IMR-90 (cell line): ENCODE measurements around the gene NTMT2. TPM values are rescaled to one million over a fixed set of nuclear protein-coding genes. Genes with fewer than 3 reads are reported as not detected.

Experiments
- ATAC-seq: fragments of 200-7000 bp; cut with Tn5 transposase; 2 replicates; pipeline ENCODE4 v1.9.1; 2020; ENCODE audit warnings: low read depth, mild to moderate bottlenecking, moderate library complexity
- BruUV-seq: library from RNA; stranded (reverse); fragments of 400-500 nt; replicated peaks from 2 replicates; lab custom pipeline; 2021; lab: Mats Ljungman, UMichigan
- CTCF ChIA-PET: fragments of 300-600 bp; formaldehyde crosslinking; extraction: SDS; loops from one replicate; lab custom pipeline; 2021; ENCODE audit warnings: antibody characterized with exemption; lab: Yijun Ruan, JAX
- POLR2A ChIA-PET: fragments of 300-600 bp; sonication (Branson Sonifier 250); formaldehyde crosslinking; loops from one replicate; lab custom pipeline; 2022; ENCODE audit warnings: antibody characterized with exemption; ENCODE audit not compliant: unreplicated experiment; lab: Charles Lee
- DNase-seq: peaks from one replicate; pipeline ENCODE4 v3.0.0; 2013
- H2AFZ ChIP-seq: replicated peaks from 2 replicates; pipeline ENCODE3; 2013; ENCODE audit warnings: low read length, mild to moderate bottlenecking; ENCODE audit not compliant: poor library complexity
- H2AK5ac ChIP-seq: 2 replicates; pipeline ENCODE4 v1.6.1; 2013; ENCODE audit warnings: low read depth, low read length, inconsistent platforms
- H2AK9ac ChIP-seq: replicated peaks from 2 replicates; pipeline ENCODE3; 2013; ENCODE audit warnings: mild to moderate bottlenecking, low read depth, low read length, moderate library complexity; ENCODE audit not compliant: poor library complexity
- H2BK120ac ChIP-seq: 2 replicates; pipeline ENCODE4 v1.6.1; 2013; ENCODE audit warnings: low read depth, low read length, inconsistent platforms
- H2BK15ac ChIP-seq: 3 replicates; pipeline ENCODE4 v1.6.1; 2013; ENCODE audit warnings: low read depth, low read length, inconsistent platforms
- H2BK20ac ChIP-seq: 2 replicates; pipeline ENCODE4 v1.6.1; 2013; ENCODE audit warnings: low read depth, mild to moderate bottlenecking, inconsistent platforms, low read length, moderate library complexity
- H2BK5ac ChIP-seq: 2 replicates; pipeline ENCODE4 v1.6.1; 2013; ENCODE audit warnings: mild to moderate bottlenecking, low read depth, low read length, inconsistent platforms; ENCODE audit not compliant: poor library complexity, severe bottlenecking
- H3K14ac ChIP-seq: replicated peaks from 2 replicates; pipeline ENCODE4 v1.6.1; 2013; ENCODE audit warnings: low read depth, low read length, inconsistent platforms
- H3K18ac ChIP-seq: 2 replicates; pipeline ENCODE4 v1.6.1; 2013; ENCODE audit warnings: low read depth, low read length, control low read depth
- H3K23ac ChIP-seq: 2 replicates; pipeline ENCODE4 v1.6.1; 2013; ENCODE audit warnings: low read depth, low read length, inconsistent platforms
- H3K27ac ChIP-seq: 2 replicates; pipeline ENCODE4 v1.5.1; 2013; ENCODE audit warnings: mild to moderate bottlenecking, control low read depth, low read length; ENCODE audit not compliant: insufficient read depth
- H3K27me3 ChIP-seq: 2 replicates; pipeline ENCODE4 v1.6.1; 2013; ENCODE audit warnings: low read length; ENCODE audit not compliant: control insufficient read depth, insufficient read depth
- H3K36me3 ChIP-seq: 2 replicates; pipeline ENCODE4 v1.6.1; 2013; ENCODE audit warnings: low read length, mixed read lengths; ENCODE audit not compliant: control insufficient read depth, insufficient read depth
- H3K4ac ChIP-seq: 2 replicates; pipeline ENCODE4 v1.6.1; 2013; ENCODE audit warnings: low read depth, low read length, inconsistent platforms
- H3K4me1 ChIP-seq: 2 replicates; pipeline ENCODE4 v1.6.1; 2013; ENCODE audit warnings: low read length, mixed read lengths; ENCODE audit not compliant: control insufficient read depth, insufficient read depth
- H3K4me2 ChIP-seq: 2 replicates; pipeline ENCODE4 v1.6.1; 2013; ENCODE audit warnings: low read depth, mild to moderate bottlenecking, control low read depth, low read length, moderate library complexity
- H3K4me3 ChIP-seq: 2 replicates; pipeline ENCODE4 v1.5.1; 2013; ENCODE audit warnings: low read depth, mild to moderate bottlenecking, control low read depth, low read length, moderate library complexity; ENCODE audit not compliant: insufficient read depth
- H3K56ac ChIP-seq: 2 replicates; pipeline ENCODE4 v1.6.1; 2013; ENCODE audit warnings: low read length, inconsistent platforms; ENCODE audit not compliant: insufficient read depth; ENCODE audit errors: extremely low read depth
- H3K79me1 ChIP-seq, 2 experiments: 2 replicates each; pipeline ENCODE4 v1.6.1; 2013; ENCODE audit warnings: low read length in 2 of 2, inconsistent platforms in 1 of 2, low read depth in 1 of 2
- H3K9ac ChIP-seq: 2 replicates; pipeline ENCODE4 v1.6.1; 2013; ENCODE audit warnings: low read depth, low read length, control low read depth
- H3K9me1 ChIP-seq: 2 replicates; pipeline ENCODE4 v1.6.1; 2013; ENCODE audit warnings: low read length, inconsistent platforms; ENCODE audit not compliant: insufficient read depth
- H3K9me3 ChIP-seq: 2 replicates; pipeline ENCODE4 v1.6.1; 2013; ENCODE audit warnings: low read length; ENCODE audit not compliant: control insufficient read depth, insufficient read depth
- H4K20me1 ChIP-seq: 2 replicates; pipeline ENCODE4 v1.6.1; 2013; ENCODE audit warnings: low read length, inconsistent platforms; ENCODE audit not compliant: insufficient read depth
- H4K5ac ChIP-seq: 2 replicates; pipeline ENCODE4 v1.6.1; 2013; ENCODE audit warnings: mild to moderate bottlenecking, low read depth, low read length, control low read depth
- H4K8ac ChIP-seq, 2 experiments: 2 replicates each; pipeline ENCODE4 v1.6.1; 2013; ENCODE audit warnings: low read depth in 2 of 2, low read length in 2 of 2, control low read depth in 1 of 2, inconsistent platforms in 1 of 2
- H4K91ac ChIP-seq: 2 replicates; pipeline ENCODE4 v1.6.1; 2013; ENCODE audit warnings: low read depth, low read length, inconsistent platforms; ENCODE audit not compliant: insufficient read depth
- BHLHE40 ChIP-seq: fragments of 150-350 bp; IDR thresholded peaks from 2 replicates; pipeline ENCODE4 v1.6.1; 2016; ENCODE audit warnings: mild to moderate bottlenecking, low read depth, low read length
- CEBPB ChIP-seq: IDR thresholded peaks from 2 replicates; pipeline ENCODE4 v1.6.1; 2012; ENCODE audit warnings: low read depth, low read length, improper control_type of control experiment
- CTCF ChIP-seq: conservative IDR thresholded peaks from 2 replicates; pipeline ENCODE4 v1.5.1; 2012; ENCODE audit warnings: mild to moderate bottlenecking, low read depth, low read length, improper control_type of control experiment
- ELK1 ChIP-seq: fragments of 150-350 bp; IDR thresholded peaks from 2 replicates; pipeline ENCODE4 v1.6.1; 2016; ENCODE audit warnings: low read depth, mild to moderate bottlenecking, low read length, moderate library complexity, borderline replicate concordance
- MAFK ChIP-seq: IDR thresholded peaks from 2 replicates; pipeline ENCODE4 v1.6.1; 2012; ENCODE audit warnings: low read depth, low read length, improper control_type of control experiment
- NFE2L2 ChIP-seq: fragments of 150-350 bp; IDR thresholded peaks from 2 replicates; pipeline ENCODE4 v1.6.1; 2016; ENCODE audit warnings: low read depth, mild to moderate bottlenecking, low read length
- POLR2A ChIP-seq: IDR thresholded peaks from 2 replicates; pipeline ENCODE4 v1.6.1; 2012; ENCODE audit warnings: mild to moderate bottlenecking, low read depth, low read length
- RAD21 ChIP-seq: IDR thresholded peaks from 2 replicates; pipeline ENCODE4 v1.6.1; 2012; ENCODE audit warnings: low read length, improper control_type of control experiment
- RFX5 ChIP-seq: IDR thresholded peaks from 2 replicates; pipeline ENCODE4 v1.8.0; 2012; ENCODE audit warnings: low read depth, mild to moderate bottlenecking, low read length, moderate library complexity
- WGBS, 2 experiments: methylation state at CpG; one replicate each; pipeline versions ENCODE4 v1.1.5 to v1.1.7; 2013; ENCODE audit warnings: missing lambda C conversion rate in 2 of 2; ENCODE audit not compliant: insufficient read length in 1 of 2; ENCODE audit errors: extremely low coverage in 2 of 2; 5-methylcytosine and 5-hydroxymethylcytosine counted together
- dilution Hi-C: fragments of 300-500 bp; cut with HindIII; formaldehyde crosslinking; loops from one replicate; pipeline ENCODE4 v1.14.3; 2018; ENCODE audit warnings: low sequenced_read_pairs; ENCODE audit not compliant: unreplicated experiment
- in situ Hi-C: fragments of 300-500 bp; cut with MboI; formaldehyde crosslinking; loops from 3 replicates; pipeline ENCODE4 v1.14.3; 2019; ENCODE audit warnings: low sequenced_read_pairs, inconsistent platforms, mixed read lengths
- intact Hi-C: fragments of 100-400 bp; cut with micrococcal nuclease; formaldehyde crosslinking; loops from 2 replicates; pipeline ENCODE4 v1.10.0; 2022
- polyA plus RNA-seq, 3 experiments: library from polyadenylated mRNA; depleted of rRNA; stranded (reverse); fragments of >200 nt; gene quantifications; 2 replicates each; pipeline ENCODE4 v1.2.3, GENCODE V29; 2012; ENCODE audit warnings: low replicate concordance in 1 of 3
- total RNA-seq: library from RNA; depleted of rRNA; stranded (reverse); fragments of >200 nt; gene quantifications from 2 replicates; pipeline ENCODE4 v1.2.3, GENCODE V29; 2012

The NTMT2 gene
- total and polyA plus RNA-seq, 2 of the 4 experiments (the other 2 are of a cell fraction) = not detected

- Histone ChIP-seq H2BK15ac (no peak overlapping the region), H3K14ac (no peak overlapping the region), H3K23ac (no peak overlapping the region), H2BK5ac (no peak overlapping the region), H3K9me1 (no peaks in the 10 kb centered on the region), H4K91ac (no peak overlapping the region), H4K8ac (no peak overlapping the region), H3K56ac (no peak overlapping the region), H2AK9ac (no peak overlapping the region), H3K18ac (no peak overlapping the region), H2BK20ac (no peak overlapping the region), H4K20me1 (no peaks in the 10 kb centered on the region), H3K4ac (no peak overlapping the region), H3K79me1 (no peaks in the 10 kb centered on the region), H3K4me1 (no peaks in the 10 kb centered on the region), H3K36me3 (no peaks in the 10 kb centered on the region), H2BK120ac (no peak overlapping the region), H2AK5ac (no peak overlapping the region), H3K9ac (no peak overlapping the region), H3K4me2 (no peak overlapping the region; the same call in 1 of the 2 replicates), H2AFZ (no peak overlapping the region), H3K27me3 (no peaks in the 10 kb centered on the region), H3K4me3 (no peak overlapping the region), H3K27ac (no peak overlapping the region), H4K5ac (no peak overlapping the region), H3K9me3 (no peaks in the 10 kb centered on the region; the same call in 1 of the 2 replicates)
- TF ChIP-seq MAFK = no peak
- TF ChIP-seq BHLHE40 = no peak
- no peak for TF ChIP-seq NFE2L2
- TF ChIP-seq RFX5 = no peak
- TF ChIP-seq ELK1 = no peak
- no peak for TF ChIP-seq POLR2A
- TF ChIP-seq CEBPB = no peak
- no peak for TF ChIP-seq RAD21
- no peak for TF ChIP-seq CTCF
- ChIA-PET CTCF (no interaction called here), POLR2A (no interaction called here)
- no TSS peak for BruUV-seq
- in situ Hi-C loops (no loop called here), intact Hi-C loops (no loop called here), dilution Hi-C loops (no loop called here)
- DNase-seq (no peak), ATAC-seq (no peak)
- no CpG with 5 or more reads among the region's 4 CpGs for WGBS, 2 experiments
Observed at GRCh38 chr1:170097449-170097948, 48.3 kb upstream of the NTMT2 start.
